ENCODE measurements around the gene NFATC3. TPM values are rescaled to one million over a fixed set of nuclear protein-coding genes. Genes with fewer than 3 reads are reported as not detected.

NFATC3 gene
- total and polyA plus RNA-seq, 2 experiments from 2014 or later: 13.1 to 35.9 TPM

DNA sequence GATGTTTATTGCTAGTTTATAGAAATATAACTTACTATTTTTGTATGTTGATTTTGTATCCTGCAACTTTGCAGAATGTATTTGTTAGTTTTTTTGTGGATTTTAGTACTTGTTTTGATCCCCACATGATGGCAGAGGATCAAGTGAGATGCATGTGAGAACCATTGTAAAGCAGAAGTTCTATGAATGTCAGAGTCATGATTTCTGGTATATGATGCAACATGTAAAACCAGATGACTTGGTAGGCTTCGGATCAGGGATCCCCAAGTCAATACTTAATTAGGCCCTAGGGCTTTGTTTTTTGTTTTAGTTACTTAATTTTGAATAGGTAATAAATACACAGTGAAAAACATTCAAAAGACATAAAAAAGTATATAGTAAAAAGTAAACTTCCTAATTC is 104.9 kb downstream of the NFATC3 start:
- no peak overlapping the region for H3K4me2 ChIP-seq
- H3K36me3 ChIP-seq (replicated peaks; ENCODE audit: insufficient read depth, low read depth): no peaks in the 10 kb centered on the region
- no peak overlapping the region for H2AFZ ChIP-seq
- WGBS (ENCODE audit: low lambda C conversion rate, missing lambda C conversion rate): 83% methylated on average over 1 of the region's 1 CpG
- no peak for TF ChIP-seq EZH2 (IDR thresholded peaks at IDR 0.05; ENCODE audit: borderline replicate concordance)
- DNase-seq (ENCODE audit: low spot score): no peak
- no peaks in the 10 kb centered on the region for H3K27me3 ChIP-seq
- no peak overlapping the region for H3K4me3 ChIP-seq
- H3K9me3 ChIP-seq (ENCODE audit: low read depth): no peaks in the 10 kb centered on the region
- H3K4me1 ChIP-seq (ENCODE audit: insufficient read depth): no peaks in the 10 kb centered on the region
- no peaks in the 10 kb centered on the region for H3K9me2 ChIP-seq (replicated peaks; ENCODE audit: insufficient read depth)
- no peak overlapping the region for H3K27ac ChIP-seq
- no peaks in the 10 kb centered on the region for H3K79me2 ChIP-seq
- H4K20me1 ChIP-seq (ENCODE audit: insufficient read depth, poor library complexity, severe bottlenecking): no peaks in the 10 kb centered on the region

DNA sequence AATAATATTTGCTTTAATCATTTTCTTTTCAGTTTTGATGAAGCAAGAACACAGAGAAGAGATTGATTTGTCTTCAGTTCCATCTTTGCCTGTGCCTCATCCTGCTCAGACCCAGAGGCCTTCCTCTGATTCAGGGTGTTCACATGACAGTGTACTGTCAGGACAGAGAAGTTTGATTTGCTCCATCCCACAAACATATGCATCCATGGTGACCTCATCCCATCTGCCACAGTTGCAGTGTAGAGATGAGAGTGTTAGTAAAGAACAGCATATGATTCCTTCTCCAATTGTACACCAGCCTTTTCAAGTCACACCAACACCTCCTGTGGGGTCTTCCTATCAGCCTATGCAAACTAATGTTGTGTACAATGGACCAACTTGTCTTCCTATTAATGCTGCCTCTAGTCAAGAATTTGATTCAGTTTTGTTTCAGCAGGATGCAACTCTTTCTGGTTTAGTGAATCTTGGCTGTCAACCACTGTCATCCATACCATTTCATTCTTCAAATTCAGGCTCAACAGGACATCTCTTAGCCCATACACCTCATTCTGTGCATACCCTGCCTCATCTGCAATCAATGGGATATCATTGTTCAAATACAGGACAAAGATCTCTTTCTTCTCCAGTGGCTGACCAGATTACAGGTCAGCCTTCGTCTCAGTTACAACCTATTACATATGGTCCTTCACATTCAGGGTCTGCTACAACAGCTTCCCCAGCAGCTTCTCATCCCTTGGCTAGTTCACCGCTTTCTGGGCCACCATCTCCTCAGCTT is 105.8 kb downstream of the NFATC3 start:
- Histone ChIP-seq H3K27ac (no peak overlapping the region), H3K36me3 (replicated peaks; ENCODE audit: insufficient read depth, low read depth) (no peaks in the 10 kb centered on the region), H3K79me2 (peaks cover 2% of the 10 kb centered on the region), H3K4me3 (no peak overlapping the region), H2AFZ (no peak overlapping the region), H3K9me2 (replicated peaks; ENCODE audit: insufficient read depth) (no peaks in the 10 kb centered on the region), H3K4me1 (ENCODE audit: insufficient read depth) (no peaks in the 10 kb centered on the region), H4K20me1 (ENCODE audit: insufficient read depth, poor library complexity, severe bottlenecking) (no peaks in the 10 kb centered on the region), H3K9me3 (ENCODE audit: low read depth) (no peaks in the 10 kb centered on the region), H3K27me3 (no peaks in the 10 kb centered on the region), H3K4me2 (no peak overlapping the region)
- TF ChIP-seq EZH2phosphoT487 (IDR thresholded peaks at IDR 0.05; ENCODE audit: low read depth, severe bottlenecking, unreplicated experiment) (no peak), EZH2 (IDR thresholded peaks at IDR 0.05; ENCODE audit: borderline replicate concordance) (no peak)
- TF ChIP-seq, protein P1, sequence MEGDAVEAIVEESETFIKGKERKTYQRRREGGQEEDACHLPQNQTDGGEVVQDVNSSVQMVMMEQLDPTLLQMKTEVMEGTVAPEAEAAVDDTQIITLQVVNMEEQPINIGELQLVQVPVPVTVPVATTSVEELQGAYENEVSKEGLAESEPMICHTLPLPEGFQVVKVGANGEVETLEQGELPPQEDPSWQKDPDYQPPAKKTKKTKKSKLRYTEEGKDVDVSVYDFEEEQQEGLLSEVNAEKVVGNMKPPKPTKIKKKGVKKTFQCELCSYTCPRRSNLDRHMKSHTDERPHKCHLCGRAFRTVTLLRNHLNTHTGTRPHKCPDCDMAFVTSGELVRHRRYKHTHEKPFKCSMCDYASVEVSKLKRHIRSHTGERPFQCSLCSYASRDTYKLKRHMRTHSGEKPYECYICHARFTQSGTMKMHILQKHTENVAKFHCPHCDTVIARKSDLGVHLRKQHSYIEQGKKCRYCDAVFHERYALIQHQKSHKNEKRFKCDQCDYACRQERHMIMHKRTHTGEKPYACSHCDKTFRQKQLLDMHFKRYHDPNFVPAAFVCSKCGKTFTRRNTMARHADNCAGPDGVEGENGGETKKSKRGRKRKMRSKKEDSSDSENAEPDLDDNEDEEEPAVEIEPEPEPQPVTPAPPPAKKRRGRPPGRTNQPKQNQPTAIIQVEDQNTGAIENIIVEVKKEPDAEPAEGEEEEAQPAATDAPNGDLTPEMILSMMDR (IDR thresholded peaks at IDR 0.05; ENCODE audit: poor library complexity): no peak
- WGBS (ENCODE audit: low lambda C conversion rate, missing lambda C conversion rate): 92% methylated on average over 2 of the region's 2 CpGs
- no peak for DNase-seq (ENCODE audit: low spot score)

DNA sequence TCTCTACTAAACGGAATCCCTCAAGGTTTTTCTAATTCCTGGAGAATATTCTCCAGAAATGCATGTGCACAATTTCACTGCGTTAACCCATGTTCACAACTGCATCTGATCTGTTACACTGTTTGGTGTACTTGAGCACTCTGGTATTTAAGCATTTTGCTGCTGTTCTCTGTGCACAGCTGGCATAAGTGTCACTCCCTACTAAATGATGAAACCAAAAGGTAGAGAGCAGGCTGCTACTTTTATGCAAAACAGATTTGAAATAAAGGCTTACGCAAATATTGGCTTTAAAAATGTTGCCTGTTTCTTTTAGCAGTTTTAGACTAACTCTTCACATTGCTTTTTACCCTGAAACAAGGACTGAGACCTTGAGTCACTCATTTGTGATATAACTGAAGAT is 109.1 kb downstream of the NFATC3 start:
- no peak overlapping the region for H3K4me3 ChIP-seq
- no peaks in the 10 kb centered on the region for H3K9me2 ChIP-seq (replicated peaks; ENCODE audit: insufficient read depth)
- H3K27me3 ChIP-seq: no peaks in the 10 kb centered on the region
- H2AFZ ChIP-seq: no peak overlapping the region
- H3K9me3 ChIP-seq (ENCODE audit: low read depth): no peaks in the 10 kb centered on the region
- DNase-seq (ENCODE audit: low spot score): no peak
- no peak overlapping the region for H3K27ac ChIP-seq
- no peaks in the 10 kb centered on the region for H4K20me1 ChIP-seq (ENCODE audit: insufficient read depth, poor library complexity, severe bottlenecking)
- H3K4me1 ChIP-seq (ENCODE audit: insufficient read depth): no peaks in the 10 kb centered on the region
- no peak overlapping the region for H3K4me2 ChIP-seq
- peaks cover 6% of the 10 kb centered on the region for H3K79me2 ChIP-seq
- no peak for TF ChIP-seq EZH2phosphoT487 (IDR thresholded peaks at IDR 0.05; ENCODE audit: low read depth, severe bottlenecking, unreplicated experiment)
- WGBS (ENCODE audit: low lambda C conversion rate, missing lambda C conversion rate): 93% methylated on average over 3 of the region's 3 CpGs
- H3K36me3 ChIP-seq (replicated peaks; ENCODE audit: insufficient read depth, low read depth): no peaks in the 10 kb centered on the region

DNA sequence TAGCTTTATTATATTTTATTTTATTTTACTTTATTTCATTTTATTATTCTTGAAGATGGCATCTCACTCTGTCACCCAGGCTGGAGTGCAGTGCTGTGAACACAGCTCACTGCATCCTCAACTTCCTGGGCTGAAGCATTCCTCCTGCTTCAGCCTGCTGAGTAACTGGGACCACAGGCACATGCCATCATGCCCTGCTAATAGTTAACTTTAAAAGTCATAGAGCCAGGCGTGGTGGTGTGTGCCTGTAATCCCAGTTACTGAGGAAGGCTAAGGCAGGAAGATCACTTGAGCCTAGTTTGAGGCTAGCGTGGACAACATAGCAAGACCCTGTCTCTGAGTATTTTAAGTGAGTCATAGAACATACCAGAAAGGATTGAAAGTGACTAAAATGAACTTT is 112.1 kb downstream of the NFATC3 start:
- H3K9me2 ChIP-seq (replicated peaks; ENCODE audit: insufficient read depth): no peaks in the 10 kb centered on the region
- no peaks in the 10 kb centered on the region for H3K27me3 ChIP-seq
- WGBS (ENCODE audit: low lambda C conversion rate, missing lambda C conversion rate): 96% methylated on average over 2 of the region's 2 CpGs
- H3K36me3 ChIP-seq (replicated peaks; ENCODE audit: insufficient read depth, low read depth): no peaks in the 10 kb centered on the region
- TF ChIP-seq EZH2 (IDR thresholded peaks at IDR 0.05; ENCODE audit: borderline replicate concordance) (no peak), EZH2phosphoT487 (IDR thresholded peaks at IDR 0.05; ENCODE audit: low read depth, severe bottlenecking, unreplicated experiment) (no peak)
- TF ChIP-seq, protein P1 (IDR thresholded peaks at IDR 0.05; ENCODE audit: poor library complexity): no peak
- H3K4me1 ChIP-seq (ENCODE audit: insufficient read depth): no peaks in the 10 kb centered on the region
- H4K20me1 ChIP-seq (ENCODE audit: insufficient read depth, poor library complexity, severe bottlenecking): no peaks in the 10 kb centered on the region
- peaks cover 6% of the 10 kb centered on the region for H3K79me2 ChIP-seq
- H3K9me3 ChIP-seq (ENCODE audit: low read depth): no peaks in the 10 kb centered on the region
- H3K27ac ChIP-seq: no peak overlapping the region
- no peak for DNase-seq (ENCODE audit: low spot score)
- no peak overlapping the region for H2AFZ ChIP-seq
- no peak overlapping the region for H3K4me2 ChIP-seq
- H3K4me3 ChIP-seq: no peak overlapping the region
